ENCODE results near the gene GRM4.

GRM4 gene

DNA sequence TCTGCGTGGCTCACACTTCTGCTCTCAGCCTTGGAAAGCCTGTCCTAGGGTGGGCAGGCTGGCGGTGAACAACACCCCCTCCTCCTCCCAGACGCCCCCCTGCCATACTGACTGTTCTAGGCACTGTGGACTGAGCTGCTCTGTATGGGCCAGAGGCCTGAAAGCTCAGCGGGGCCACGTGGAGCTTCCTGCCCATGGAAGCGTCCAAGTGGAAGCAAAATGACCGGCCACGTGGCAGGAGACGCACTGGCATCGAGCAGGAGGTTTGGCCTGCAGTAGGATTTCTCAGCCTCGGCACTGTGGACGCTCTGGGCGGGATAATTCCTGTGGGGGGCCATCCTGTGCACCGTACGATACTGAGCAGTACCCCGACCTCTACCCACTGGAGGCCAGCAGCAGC is 88.7 kb downstream of the GRM4 start:
- Histone ChIP-seq H3K27ac (no peak overlapping the region), H3K4me1 (ENCODE audit: control insufficient read depth in 1 of 2, insufficient read depth in 1 of 2, low read depth in 1 of 2, low read length in 1 of 2) (no peaks in the 10 kb centered on the region), H3K36me3 (no peaks in the 10 kb centered on the region), H3K4me3 (ENCODE audit: low read depth in 1 of 2, low read length in 1 of 2) (no peak overlapping the region), H3K9me3 (no peaks in the 10 kb centered on the region), H3K27me3 (peaks cover 7% of the 10 kb centered on the region)
- TF ChIP-seq CTCF (IDR thresholded peaks at IDR 0.05): no peak

- H3K36me3 ChIP-seq: no peaks in the 10 kb centered on the region
- H3K9me3 ChIP-seq: no peaks in the 10 kb centered on the region
- no peak for TF ChIP-seq CTCF (IDR thresholded peaks at IDR 0.05)
- no peak overlapping the region for H3K27ac ChIP-seq
- no peaks in the 10 kb centered on the region for H3K4me1 ChIP-seq (ENCODE audit: control insufficient read depth in 1 of 2, insufficient read depth in 1 of 2, low read depth in 1 of 2, low read length in 1 of 2)
- no peak overlapping the region for H3K4me3 ChIP-seq (ENCODE audit: low read depth in 1 of 2, low read length in 1 of 2)
- peaks cover 9% of the 10 kb centered on the region for H3K27me3 ChIP-seq
Measured at GRCh38 chr6:34056305-34057108, 89.4 kb downstream of the GRM4 start.

- H3K9me3 ChIP-seq: no peaks in the 10 kb centered on the region
- no peak for TF ChIP-seq CTCF (IDR thresholded peaks at IDR 0.05)
- peaks cover 13% of the 10 kb centered on the region for H3K27me3 ChIP-seq
- no peak overlapping the region for H3K4me3 ChIP-seq (ENCODE audit: low read depth in 1 of 2, low read length in 1 of 2)
- H3K36me3 ChIP-seq: no peaks in the 10 kb centered on the region
- H3K4me1 ChIP-seq (ENCODE audit: control insufficient read depth in 1 of 2, insufficient read depth in 1 of 2, low read depth in 1 of 2, low read length in 1 of 2): no peaks in the 10 kb centered on the region
- no peak overlapping the region for H3K27ac ChIP-seq
Measured at GRCh38 chr6:34055223-34055933, 90.5 kb downstream of the GRM4 start.

- no peaks in the 10 kb centered on the region for H3K4me1 ChIP-seq (ENCODE audit: control insufficient read depth in 1 of 2, insufficient read depth in 1 of 2, low read depth in 1 of 2, low read length in 1 of 2)
- H3K27ac ChIP-seq: no peak overlapping the region
- H3K4me3 ChIP-seq (ENCODE audit: low read depth in 1 of 2, low read length in 1 of 2): no peak overlapping the region
- H3K9me3 ChIP-seq: no peaks in the 10 kb centered on the region
- no peak for TF ChIP-seq CTCF (IDR thresholded peaks at IDR 0.05)
- H3K36me3 ChIP-seq: no peaks in the 10 kb centered on the region
- peaks cover 13% of the 10 kb centered on the region for H3K27me3 ChIP-seq
Measured at GRCh38 chr6:34053721-34054120, 92.2 kb downstream of the GRM4 start.

- no peaks in the 10 kb centered on the region for H3K9me3 ChIP-seq
- H3K4me3 ChIP-seq (ENCODE audit: low read depth in 1 of 2, low read length in 1 of 2): no peak overlapping the region
- H3K27me3 ChIP-seq: peaks cover 14% of the 10 kb centered on the region
- H3K27ac ChIP-seq: no peak overlapping the region
- H3K36me3 ChIP-seq: no peaks in the 10 kb centered on the region
- H3K4me1 ChIP-seq (ENCODE audit: control insufficient read depth in 1 of 2, insufficient read depth in 1 of 2, low read depth in 1 of 2, low read length in 1 of 2): no peaks in the 10 kb centered on the region
- no peak for TF ChIP-seq CTCF (IDR thresholded peaks at IDR 0.05)
Measured at GRCh38 chr6:34052918-34053608, 92.8 kb downstream of the GRM4 start.

Measured in neutrophil (primary cell).